GM21515 (cell line): ENCODE data around the gene KCNMB1.
"Not testable (repeated sequence)": the region's sequence is repeated elsewhere in the genome, so short reads cannot be mapped to it uniquely, and the experiment has no call there.

ENCODE experiments used
- ATAC-seq: cut with Tn5 transposase; IDR thresholded peaks from one replicate; pipeline ENCODE4 v1.9.1; 2021; ENCODE audit not compliant: unreplicated experiment

KCNMB1 gene

DNA sequence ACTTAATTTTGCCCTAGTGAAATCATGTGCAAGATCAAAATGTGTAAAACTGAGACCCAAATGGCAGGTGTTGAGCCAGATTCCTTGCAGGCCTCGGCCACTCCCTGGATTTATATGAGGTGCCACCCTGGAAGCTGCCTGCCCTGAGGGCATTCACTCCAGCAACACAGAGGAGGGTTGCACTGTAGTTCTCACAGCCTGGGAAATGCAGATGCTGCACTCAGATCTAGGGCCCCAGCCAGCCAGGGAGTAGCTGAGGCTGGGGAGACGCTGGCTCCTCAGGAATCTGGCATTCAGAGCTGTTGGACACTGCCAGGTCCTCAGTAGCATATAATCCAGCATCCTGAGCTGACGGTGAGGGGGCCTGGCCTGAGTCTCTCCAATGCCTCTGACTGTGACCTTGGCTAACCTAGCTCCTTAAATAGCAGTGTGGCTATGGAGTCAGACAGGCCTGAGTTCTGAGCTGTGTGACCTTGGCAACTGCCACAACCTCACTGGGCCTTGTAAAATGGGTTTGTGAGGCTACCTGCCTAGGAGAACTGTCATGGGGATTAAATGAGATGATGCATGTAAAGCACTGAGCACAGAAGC, 8.7 kb downstream of the KCNMB1 start:
- no peak for ATAC-seq

DNA sequence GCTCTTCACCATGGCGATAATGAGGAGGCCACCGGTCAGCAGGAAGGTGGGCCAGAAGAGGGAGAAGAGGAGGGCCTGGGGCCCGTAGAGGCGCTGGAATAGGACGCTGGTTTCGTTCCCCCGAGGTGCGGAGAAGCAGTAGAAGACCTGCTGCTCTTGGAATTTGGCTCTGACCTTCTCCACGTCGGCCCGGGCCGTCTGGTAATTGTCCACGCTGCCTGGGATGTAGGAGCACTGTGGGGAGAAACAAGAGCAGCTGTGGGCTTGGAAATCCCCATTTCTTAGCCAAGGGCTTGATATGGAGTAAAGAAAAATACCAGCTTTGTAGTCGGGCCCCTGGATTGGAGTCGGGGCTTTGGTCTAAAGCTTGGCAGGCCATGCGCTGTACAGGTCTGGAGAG, 10.4 kb downstream of the KCNMB1 start:
- ATAC-seq = no peak

DNA sequence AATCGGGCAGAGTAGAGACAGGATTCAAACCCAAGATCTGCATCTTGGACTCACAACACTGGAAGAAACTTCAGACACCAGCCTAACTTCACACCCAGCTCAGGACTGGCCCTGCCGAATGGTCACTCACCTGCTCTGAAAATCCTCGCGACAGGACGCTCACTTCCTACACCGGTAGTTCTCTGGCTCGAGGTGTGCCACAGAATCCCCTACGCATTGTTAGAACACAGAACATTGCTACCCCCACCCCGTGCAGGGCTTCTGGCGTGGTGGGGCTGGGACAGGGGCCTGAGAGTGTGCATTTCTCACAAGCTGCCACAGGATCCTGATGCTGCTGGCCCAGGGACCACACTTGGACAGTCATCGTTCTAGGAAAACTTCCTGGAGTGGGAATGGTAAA, 12.1 kb downstream of the KCNMB1 start:
- no peak for ATAC-seq

DNA sequence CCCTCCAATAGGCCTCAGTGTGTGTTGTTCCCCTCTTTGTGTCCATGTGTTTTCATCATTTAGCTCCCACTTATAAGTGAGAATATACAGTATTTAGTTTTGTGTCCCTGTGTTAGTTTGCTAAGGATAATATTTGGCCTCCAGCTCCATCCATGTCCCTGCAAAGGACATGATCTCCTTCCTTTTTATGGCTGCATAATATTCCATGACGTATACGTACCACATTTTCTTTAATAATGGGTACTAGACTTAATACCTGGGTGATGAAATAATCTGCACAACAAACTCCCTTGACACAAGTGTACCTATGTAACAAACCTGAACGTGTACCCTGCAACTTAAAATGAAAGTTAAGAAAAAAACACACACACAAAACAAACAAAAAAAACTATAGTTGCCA, 12.6 kb downstream of the KCNMB1 start:
- ATAC-seq = not testable (repeated sequence)

DNA sequence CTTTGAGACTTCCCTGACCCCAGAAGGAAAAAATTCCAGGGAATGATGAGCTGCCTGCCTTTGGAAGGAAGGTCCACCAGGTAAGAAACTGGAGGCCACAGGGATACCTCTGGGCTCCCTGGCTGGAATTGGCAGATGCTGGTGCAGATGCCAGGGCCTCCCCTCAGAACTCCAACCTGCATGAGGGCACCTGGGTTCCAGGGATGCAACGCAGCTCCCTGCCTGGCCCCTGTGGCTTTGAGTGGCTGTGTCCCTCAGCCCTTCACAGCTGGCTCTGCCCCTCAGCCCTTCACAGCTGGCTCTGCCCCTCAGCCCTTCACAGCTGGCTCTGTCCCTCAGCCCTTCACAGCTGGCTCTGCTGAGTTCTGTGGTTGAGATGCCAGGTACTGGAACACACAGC, 13.9 kb downstream of the KCNMB1 start:
- ATAC-seq = no peak

DNA sequence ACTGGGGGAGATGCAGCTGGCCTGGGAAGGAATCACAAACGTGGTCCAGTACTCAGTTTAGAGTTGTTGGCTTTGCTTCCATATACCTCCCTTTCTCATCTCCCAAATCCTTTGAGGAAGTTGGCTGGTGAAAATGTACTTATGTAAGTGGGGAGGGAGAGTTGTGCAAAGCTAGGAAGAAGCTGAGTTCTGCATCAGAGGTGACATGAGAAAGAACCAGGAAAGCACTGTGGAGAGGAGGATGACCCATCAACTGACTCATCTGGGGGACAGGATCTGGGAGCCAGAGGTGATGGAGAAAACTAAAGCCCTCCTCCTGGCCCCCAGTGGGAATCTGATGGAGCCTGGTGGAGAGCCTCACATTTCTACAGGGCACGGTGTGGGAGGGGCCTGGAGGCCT, 16.2 kb downstream of the KCNMB1 start:
- no peak for ATAC-seq

DNA sequence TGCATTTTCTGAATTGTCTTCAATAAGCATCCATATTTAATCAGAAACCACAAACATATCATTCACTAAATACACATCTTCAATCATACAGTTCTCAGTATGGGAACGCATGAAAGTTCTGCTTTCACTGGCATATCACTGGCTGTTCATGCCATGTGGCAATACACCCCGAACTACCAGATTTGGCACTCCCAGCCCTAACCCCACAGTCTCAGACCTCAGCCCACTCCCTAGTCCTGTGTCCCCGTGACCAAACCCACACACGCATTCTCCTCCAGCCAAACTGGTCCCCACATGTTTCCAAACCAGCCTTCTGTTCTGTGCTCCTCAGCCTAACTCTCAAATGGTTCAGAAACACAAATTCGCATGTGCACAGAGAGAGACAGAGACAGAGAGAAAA, 20.6 kb downstream of the KCNMB1 start:
- no peak for ATAC-seq

DNA sequence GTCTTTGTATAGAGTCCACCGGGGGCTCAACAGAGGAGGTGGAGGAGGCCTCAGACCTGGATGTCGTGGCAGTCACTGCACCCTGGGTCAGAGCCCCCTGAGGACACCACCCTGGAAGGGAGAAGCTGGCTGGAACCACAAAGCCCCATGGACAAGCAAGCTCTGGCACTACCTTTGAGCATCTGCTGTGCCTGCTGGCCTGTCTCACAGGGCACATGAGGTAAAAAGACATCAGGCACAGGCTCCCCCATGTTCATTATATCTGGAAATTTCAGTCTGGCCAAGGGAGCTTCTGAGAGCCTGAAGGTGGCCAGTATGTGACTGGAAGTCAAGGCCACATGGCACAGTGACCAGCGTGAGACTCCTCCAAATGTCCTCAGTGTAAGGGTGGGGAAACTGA, 22.9 kb downstream of the KCNMB1 start:
- no peak for ATAC-seq

DNA sequence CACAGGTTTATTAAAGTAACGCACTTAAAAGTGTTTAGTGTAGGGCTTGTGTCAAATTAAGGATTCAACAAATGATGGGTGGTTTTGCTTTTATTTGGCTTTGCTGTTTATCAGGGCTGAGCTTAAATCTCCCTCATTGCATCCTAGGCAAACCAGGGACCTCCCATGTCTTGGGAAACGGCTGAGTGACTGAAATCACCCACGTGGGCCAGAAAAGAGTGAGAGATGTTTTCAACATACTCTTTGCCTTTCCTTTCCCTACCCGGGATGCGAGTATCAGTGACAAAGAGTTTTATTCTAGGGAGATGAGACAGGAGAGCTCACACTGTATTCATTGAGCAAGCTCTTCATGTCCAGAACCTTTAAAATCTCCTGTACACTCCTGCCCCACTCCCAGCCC, 23.3 kb downstream of the KCNMB1 start:
- ATAC-seq = no peak

DNA sequence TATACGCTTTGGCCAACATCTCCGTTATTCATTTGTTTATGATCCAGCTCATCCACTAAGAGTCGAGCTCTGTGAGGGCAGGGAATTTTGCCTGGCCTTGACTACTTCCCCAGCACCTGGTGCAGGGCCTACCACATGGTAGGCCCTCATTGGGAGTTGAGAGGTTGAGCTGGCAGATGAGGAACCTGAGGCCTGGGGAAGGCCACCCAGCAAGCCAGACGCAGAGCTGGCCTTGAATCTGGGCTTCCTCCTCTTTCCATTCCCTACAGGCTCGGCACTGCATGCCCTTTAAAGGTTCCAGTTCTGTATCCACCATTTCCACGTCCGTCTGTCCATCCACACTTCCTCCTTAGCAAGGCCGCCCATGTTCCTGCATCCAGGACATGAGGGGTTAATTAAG, 24.2 kb downstream of the KCNMB1 start:
- ATAC-seq = no peak

DNA sequence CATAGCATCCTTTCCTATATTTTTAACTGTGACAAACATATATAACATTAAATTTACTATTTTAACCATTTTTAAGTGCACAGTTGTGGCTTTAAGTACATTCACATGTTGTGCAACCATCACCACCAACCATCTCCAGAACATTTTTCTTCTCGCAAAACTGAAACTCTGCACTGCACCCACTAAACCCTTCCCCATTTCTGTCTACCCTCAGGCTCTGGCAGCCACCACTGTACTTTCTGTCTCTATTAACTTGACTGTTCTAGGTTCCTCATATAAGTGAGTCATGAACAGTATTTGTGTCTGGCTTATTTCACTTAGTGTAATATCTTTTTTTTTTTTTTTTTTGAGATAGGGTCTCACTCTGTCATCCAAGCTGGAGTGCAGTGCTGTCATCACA, 25.5 kb downstream of the KCNMB1 start:
- no peak for ATAC-seq

DNA sequence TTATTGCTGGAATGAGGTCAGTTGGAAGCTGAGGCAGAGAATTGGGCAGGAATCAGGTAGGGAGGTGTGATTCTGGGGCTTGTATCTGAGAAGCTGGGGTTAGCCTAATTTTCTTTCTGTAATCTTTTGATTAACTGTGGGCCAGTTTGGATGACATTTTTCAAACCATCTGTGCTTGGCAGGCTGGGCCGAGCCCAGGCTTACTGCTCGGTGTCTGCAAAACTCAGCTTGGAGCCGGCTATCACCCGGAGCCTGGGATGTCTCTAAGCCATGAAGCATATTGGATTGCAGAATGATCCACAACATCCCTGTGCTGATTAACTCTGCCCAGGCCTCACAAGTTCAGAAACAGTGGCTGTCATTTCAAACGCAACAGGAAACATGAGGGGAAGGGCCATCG, 26.5 kb downstream of the KCNMB1 start:
- ATAC-seq = no peak

DNA sequence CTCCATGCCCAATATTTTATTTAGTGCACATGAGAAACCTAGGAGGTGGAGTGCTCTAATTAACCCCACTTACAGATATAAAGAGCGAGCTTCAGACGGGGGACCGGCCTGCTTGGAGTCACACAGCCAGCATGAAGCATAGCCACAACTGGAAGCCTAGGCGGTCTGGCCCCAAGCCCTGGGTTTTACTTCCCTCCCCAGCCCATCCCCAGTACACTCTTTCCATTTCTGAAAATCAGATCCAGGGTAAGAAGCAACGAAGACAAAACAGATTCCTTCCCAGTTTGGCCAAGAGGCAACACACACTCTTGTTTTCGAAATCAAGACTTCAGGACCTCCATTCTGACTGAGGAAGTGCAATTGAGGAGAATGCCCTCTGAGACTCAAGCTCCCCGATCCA, 27.1 kb downstream of the KCNMB1 start:
- ATAC-seq = no peak

DNA sequence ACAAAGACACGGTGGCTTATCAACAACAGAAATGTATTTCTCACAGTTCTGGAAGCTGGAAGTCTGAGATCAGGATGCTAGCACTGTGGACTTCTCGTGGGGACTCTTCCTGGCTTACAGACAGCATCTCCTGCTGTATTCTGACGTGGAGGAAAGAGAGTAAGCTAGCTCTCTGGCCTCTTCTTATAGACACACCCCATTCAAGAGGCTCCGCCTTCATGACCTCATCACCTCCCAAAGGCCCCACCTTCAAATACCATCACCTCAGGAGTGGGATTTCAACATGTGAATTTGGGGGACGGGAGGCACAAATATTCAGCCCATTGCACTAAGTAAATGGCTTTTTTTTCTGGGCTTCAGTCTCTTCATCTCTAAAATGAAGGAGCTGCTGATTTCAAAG, 27.6 kb downstream of the KCNMB1 start:
- no peak for ATAC-seq

DNA sequence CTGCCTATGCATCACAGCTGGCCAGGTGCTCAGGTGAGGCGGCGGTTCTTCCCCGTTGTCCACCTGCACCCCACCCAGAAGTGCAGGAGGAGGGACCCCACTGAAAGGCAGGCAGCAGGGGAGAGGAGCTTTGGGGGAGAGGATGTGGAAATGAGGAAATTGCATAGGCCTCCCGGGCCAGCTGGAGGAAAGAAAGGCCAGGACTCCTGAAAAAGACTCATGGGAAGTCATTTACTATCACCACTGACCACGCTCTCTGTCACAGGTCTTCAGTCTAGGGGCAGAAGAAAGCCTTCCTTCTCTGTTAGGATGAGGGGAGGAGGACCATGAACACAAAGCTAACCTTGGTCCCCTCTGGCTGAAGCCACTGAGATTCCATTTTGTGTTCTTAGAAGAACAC, 28.1 kb downstream of the KCNMB1 start:
- ATAC-seq = no peak

DNA sequence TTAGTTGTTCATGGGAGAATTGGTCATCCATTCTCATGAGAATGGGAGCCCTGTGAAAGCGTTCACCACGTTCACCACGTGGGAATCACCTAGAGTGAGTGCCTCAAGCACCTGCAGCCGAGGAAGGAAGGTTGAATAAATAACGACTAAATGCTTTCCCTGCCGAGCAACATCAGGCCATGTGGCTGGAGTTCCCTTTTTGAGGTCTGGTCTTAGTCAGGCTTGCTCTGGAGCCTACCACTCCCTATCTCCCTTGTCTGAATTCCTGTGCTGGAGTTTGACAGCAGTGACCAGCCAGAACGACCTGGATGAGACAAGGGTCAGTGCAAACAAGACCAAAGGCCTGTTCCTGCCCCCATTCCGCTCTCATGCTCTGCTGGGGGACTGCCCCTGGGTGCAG, 28.5 kb downstream of the KCNMB1 start:
- ATAC-seq = no peak

DNA sequence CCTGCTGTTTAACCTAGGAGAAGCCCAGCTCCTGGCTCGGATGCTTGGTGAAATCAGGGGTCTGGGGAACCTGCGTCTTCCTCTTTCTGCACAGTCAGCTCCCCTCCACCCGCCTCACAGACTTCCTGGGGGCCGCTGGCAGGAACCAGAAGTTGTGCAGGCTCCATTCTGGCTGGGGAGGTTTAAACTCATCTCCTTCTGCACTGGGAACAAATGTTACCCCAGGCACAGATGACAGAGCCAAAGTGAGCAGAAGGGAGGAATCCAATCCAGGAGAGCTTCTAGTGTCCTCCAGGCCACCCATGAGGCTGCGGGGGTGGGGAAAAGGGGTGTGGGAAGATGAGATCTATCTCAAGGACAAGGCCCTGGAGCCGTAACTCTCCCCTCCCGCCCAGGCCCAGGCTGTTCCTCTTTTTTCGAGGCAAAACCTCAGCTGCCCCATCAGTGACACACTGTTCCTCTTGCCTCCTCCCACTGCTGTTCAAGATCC, 31.2 kb downstream of the KCNMB1 start:
- ATAC-seq = no peak

DNA sequence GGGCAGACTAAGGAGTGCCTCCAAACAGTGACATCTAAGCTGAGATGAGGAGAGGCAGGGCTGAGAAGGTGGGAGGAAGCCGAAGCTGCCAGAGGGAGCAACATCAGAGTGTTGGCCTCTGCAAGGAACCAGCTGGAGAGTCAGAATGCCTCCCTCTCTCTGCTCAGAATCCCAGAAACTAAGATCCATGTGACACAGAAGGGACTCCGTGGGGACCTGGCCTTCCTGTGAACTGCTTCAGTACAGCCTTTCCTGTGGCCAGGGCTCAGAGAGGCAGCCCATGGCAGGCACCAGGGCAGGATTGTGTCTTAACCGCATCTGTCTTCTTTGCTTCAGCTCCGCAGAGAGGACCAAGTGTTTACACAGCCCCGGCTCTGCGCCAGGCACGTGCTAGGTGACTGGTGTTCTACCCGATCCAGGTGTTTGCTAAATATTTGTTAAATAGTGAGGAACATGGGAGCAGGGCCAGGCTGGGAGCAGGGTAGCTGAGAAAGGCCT, 33.5 kb downstream of the KCNMB1 start:
- ATAC-seq = no peak

DNA sequence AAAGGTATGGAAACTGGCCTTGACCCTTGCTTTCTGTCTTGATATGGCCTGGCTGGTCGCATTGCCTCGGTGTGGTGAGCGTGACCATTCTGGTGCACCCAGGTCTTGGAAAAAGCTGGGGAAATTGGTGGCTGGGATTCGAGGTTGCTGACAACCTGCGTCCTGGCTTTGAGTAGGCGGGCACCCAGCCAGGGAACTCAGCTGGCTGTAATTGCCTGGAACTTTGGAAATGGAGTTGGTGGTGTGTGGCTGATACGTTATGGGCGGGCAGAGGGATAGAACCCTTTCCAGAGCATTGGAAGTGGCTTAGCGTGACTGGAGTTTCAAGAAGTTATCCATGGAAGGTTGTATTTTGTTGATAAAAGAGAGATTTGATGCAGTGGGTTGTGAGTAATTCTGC, 35.2 kb downstream of the KCNMB1 start:
- no peak for ATAC-seq

DNA sequence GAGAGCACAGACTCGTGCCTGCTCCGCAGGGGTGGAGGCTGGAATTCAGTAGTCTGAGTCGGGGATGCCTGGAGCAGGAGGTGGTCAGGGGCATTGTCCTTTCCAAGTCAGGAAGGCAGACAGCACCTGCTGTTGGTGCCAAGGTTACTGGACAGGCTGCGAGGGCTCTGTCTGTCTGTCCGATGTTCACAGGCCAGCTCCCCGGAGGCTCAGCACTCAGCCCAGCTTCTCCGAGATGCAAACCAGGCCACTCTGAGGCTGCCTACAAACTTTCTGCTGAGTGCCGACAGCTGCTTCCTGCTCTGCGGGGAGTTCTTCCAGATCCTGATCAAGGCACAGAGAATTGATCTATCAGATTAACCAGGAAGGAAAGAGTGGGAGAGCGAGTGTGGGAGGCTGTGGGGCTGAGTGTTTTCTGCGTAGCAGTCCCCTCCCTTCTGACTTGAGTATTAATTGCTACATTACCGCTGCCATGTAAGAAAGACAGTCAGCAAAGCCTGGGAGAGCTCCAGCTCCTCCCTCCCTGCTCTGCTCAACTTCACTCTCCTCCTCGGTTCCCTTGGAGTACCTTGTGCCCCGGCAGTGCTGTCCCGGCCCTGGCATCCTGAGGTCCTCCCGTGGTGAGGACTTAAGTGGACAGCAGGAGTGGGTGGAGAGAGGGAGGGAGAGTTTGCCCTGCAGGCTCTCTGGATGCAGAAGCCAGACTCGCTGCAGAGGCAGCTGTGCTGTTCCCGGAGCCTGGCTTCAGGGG, 36.0 kb downstream of the KCNMB1 start:
- no peak for ATAC-seq

DNA sequence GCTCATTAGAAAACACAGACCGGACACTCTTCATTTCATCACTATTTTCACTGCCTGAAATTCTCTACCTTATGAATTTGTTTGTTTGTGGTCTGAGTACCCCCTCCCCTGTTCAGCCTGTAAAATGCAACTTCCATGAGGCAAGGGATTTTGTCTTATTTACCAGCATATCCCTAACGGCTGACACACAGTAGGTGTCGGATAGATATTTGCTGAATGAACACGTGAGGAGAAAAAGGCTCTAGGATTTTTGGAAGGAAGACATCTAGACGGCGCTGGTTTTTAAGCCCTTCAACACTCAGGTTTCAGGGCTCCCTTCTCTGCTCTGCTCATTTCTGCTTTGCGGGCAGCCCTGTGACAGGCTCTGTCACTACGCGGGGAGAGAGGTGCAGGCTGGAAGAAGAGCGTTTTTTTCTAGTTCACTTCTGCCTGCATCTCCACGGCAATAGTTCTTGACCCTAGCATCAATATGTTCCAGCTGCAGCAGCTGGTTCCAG, 41.0 kb downstream of the KCNMB1 start:
- ATAC-seq = no peak

DNA sequence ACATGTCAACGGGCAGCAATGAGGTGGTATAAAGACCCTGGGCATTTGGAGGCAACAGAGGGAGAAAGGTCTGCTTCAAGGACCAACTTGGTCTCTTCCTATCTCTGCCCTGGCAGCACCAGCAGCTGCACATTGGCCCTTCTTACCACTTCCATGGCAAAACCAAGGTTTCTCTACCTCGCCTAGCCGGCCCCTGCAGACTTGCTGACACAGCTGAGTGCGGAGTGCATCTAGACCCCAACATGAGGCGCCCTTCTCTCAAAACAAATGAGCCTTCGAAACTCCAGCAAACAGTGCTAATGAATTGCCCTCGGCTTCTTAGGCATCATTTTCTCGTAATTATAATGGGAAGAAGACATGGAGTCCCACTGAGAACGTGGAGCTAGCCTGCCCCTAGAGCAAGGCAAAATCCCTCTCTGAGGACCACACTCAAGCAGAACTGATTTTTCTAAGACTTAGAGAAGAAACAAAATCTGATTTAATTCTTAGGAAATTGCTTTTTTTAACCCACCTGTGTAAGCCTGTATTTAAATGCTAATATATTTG, 42.1 kb downstream of the KCNMB1 start:
- no peak for ATAC-seq
